T-helper 2 cell treated with Interferon-gamma antibody and Interleukin-4, amounts not matched to agents 100 ng/mL and 5 ng/mL, for 36 hours (primary cell): ENCODE results near the gene DSCAM. TPM values are rescaled to one million over a fixed set of nuclear protein-coding genes. Genes with fewer than 3 reads are reported as not detected.

ENCODE experiments used
- intact Hi-C: fragments of 100-400 bp; cut with micrococcal nuclease; formaldehyde crosslinking; loops from one replicate; pipeline ENCODE4 v1.15.1; 2023
- total RNA-seq: library from RNA; stranded (reverse); gene quantifications from 2 replicates; pipeline ENCODE4 v1.2.3, GENCODE V29; 2022

Gene DSCAM
- total RNA-seq, 1 donor from 2014 or later, result not detected

DNA sequence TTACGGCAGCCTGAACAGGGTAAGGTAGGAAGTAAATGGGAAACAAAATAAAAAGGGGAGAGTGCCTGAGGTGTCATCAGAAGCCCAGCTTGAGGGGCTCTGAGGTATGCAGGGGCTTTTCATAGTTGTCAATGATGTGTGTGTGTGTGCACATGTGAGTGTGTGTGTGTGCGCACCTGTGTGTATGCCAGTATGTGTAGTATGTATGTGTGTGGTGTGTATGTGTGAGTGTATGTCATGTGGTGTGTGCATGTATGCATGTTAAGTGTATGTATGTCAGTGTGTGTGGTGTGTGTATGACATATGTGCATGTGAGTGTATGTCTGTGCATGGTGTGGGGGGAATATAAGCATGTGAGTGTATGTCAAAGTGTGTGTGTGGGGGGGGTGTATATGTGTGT is 184.1 kb downstream of the DSCAM start:
- intact Hi-C loops, result no loop called here

DNA sequence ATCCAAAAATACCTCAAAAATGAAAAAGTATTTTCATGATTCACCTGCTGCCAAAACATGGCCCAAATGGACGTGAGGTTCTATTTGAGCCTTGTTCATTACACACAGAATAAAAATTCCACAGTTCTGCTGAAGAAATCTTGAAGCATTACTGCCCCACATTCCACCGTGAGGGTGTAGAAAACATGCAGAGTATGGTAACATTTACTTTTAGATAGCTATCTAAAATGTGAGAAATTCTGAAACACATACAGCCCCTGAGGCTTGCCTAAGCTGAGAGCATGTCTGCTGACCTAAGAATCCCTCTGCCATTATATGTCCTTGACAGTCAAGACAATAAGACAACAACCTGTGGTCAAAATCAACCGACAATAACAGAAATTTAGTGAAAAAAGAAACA is 186.5 kb downstream of the DSCAM start:
- intact Hi-C loops, result no loop called here

DNA sequence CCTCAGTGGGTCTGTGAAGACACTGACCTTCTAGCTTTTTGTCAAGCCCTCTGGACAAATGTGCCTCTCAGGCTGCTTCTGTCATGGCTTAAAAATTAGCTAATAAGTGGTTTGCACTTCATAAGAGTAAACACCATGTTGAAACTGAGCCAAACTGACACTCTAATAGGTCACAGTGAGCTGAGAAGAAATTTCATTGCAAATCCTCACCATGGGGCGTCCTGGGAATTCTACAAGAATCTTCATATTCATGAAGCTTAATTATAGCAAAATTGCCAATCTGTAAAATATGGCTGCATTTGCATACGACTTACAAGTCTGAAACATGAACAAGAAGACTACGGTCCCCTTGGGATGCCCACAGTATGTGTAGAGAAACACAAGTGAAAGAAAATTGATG is 188.6 kb downstream of the DSCAM start:
- intact Hi-C loops, result no loop called here

DNA sequence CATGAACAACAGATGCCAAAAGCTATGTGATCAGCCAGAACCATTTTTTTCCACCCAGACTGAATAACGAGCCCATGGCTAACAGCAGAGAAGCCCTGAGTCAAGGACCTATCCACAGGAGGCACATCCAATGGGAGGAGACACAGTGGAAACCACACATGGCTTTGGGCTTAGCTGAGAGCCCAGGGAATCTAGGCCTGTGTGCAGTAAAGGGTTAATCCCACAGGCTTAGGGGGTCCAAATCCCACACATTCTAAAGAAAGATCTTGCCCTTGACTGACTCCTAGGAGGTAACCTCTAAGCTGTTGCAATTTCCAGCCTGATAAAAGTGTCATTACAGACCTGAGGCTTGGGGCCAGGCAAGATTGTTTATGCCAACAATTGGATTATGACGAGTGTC is 194.5 kb downstream of the DSCAM start:
- intact Hi-C loops, result no loop called here

DNA sequence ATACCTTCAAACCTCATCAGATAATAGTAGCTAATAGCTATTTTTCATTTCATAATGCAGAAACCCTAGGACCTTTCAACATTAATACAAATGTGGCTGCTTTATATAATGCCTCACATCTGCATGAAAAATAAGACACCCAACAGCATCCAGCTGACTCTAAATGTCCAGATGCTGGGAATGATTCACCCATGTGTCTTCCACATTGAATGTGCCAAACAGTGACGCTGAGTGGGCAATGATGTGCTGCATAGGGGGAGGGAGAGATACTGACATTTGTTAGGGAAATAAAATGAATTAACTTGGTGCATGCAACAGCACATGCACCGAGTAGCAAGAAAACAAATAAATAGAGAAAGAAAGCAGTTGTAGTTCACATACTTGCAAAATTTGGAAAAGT is 199.3 kb downstream of the DSCAM start:
- intact Hi-C loops, result no loop called here

DNA sequence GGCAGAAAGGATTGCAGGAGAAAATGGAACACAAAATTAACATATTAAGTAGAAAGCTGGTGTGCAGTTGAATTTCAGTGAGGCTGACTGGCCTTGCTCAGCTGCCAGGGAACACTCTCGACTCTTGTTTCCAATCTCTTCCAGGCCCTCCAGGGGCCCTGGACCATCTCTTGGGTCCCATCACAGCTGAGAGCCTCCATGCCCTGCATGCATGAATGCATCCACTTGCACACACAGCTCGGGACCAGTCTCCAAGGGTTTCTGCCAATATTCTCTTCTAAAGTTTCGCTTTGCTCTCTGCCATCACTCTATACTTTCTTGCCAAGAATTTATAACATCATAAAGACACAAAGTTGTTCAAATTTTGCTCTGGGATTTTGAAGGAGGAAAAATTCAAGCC is 200.3 kb downstream of the DSCAM start:
- intact Hi-C loops, result no loop called here

DNA sequence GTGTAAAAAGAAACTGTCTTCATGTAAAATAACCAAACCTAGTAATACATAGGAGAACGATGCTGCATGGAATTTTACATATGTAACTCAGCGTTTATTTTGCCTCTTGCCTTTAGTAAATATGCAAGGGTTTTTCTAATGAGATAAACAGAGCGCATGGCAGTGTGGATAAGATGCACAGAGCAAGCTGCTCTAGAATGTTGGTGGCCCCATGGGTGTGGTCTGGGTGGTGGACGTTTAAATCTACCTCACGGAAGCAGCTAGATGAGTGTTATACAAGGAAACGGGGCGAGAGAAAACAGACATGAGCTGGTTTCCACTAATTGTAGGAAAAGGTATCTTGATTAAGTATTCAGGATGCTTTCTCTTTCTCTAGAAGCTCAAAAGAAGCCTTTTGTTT is 205.9 kb downstream of the DSCAM start:
- intact Hi-C loops, result no loop called here

DNA sequence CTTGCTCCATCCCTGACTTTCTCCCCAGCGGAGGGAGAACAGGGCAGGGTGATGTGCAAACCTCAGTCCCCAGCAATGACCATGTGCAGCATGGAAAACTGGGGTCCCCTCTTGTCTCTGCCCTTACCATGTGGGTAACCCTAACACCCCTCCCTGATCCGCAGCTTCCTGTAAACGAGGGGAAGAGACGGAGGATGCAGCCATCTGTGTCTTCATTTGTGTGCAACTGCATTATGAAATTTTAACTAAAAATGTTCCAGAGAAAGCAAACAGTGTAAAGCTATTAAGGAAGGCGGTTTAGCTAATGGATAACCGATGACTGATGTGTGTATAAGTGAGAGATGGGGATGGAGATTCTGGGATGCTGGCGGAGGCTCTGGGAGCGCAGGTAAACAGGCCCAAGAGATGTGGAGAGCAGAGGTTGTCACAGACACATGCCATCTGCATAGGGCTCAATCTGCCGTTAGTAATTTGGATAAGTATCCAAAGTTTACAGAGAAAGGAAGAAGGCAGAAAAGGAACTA is 206.6 kb downstream of the DSCAM start:
- intact Hi-C loops, result no loop called here

DNA sequence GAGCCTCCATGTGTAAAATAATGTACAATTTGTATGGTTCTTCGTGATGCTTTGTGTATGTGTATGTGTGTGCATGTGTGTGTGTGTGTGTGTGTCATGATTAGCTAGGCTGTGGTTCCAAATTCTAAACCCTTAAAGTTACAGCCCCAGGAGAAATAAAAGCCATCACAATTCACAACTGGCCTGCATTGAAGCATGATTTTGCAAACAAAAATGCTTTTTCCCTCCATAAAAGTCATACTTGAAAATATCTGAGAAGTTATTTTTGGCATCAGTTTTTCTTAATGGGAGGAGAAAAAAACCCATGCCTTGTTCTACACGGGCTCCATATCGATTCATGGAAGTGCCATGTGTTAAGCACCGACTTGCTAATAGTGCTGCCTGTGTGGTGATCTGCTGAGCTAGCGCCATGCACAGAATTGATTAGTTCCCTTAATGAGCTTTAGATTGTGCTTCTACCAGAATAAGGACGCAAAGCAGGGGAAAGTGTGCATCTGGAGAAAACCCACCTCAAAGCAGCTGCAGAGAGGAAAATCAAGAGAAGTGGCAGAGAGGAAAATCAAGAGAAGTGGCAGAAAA is 207.3 kb downstream of the DSCAM start:
- intact Hi-C loops, result no loop called here

DNA sequence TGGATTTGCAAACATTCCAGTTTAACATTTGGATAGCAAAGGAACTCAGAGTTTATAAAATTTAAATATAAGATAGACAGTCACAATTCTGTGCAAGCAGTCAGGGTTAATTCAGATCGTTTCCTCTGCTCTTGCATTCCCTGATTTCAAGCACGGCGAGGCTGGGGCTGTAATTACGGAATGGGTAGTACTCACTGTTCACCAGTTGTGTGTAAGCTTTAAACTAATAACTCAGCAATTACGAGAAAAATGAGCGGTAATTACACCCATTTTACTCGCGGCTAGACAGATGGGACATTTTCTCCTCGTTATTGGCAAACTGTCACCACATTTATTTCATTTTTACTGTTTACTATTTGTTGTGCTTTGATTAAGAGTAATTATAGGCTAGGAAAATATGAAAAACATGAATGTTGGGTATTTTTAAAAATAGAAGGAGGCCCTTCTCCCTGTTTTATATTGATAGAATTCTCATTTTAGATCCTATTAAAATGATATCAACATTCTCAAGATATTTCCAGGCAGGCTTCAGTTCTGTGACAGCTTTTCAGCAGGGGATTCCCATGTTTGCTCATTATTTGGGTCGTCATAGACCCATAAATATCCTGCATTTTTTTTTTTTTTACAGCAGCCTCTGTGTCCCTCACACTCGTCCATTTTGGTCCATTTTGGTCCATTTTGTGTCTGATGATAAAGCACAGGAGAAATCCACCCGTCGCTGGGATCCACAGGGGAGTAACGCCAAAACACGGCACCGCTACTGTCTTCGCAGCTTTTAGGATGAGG is 208.3 kb downstream of the DSCAM start:
- intact Hi-C loops, result no loop called here

DNA sequence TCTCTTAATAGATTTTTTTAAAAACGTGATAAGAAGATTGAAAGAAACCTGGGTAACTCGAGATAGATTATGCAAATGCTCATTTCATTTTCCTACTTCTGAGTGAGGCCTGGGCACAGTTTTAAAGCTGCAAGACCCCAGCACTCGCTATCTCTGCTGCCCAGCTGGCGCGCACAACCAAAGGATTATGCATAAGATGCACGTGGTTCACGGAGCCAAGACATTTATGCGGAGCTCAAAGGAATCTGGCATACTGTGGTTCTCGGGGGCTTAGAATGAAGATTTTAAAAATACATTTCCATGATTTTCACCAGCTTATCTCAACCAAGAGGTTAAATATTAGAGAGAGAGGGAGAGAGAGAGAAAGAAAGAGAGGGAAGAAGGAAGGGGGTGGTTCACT is 210.9 kb downstream of the DSCAM start:
- intact Hi-C loops, result no loop called here

DNA sequence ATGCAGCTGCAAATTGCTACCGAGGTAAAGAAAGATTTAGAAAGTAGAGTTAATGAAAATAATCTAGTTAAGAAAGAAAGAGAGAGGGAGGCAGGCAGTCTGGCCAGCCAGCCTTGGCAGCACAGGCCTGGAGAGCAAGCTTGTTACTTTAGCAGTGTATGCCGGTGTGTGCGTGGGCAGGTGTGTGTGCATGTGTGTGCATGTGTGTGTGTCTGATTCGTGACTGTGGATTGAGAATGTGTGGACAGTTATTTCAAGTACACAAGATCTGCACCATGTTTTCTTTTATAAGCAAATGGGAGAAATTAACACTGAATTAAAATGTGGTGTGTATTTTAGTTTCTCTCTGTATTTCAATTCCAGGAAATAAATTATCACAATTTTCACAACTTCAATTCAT is 211.6 kb downstream of the DSCAM start:
- intact Hi-C loops, result no loop called here

DNA sequence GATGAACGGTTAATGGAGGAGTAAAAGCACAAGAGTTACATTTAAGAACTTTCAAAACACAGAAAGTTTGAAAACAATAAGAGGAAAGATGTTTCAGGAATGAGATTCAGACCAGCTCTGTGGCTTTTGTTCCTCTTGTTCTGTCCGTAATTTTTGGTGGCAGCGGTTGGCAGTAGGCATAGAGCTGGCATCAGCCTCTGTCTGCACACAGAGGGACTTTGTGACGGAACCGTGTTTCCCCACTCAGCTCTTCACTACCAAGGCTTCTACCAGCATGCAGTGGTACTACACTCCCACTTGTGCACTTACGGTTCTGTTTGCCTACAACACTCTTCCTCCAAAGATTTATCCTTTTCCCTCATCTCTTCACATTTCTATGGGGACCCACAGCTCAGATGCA is 212.8 kb downstream of the DSCAM start:
- intact Hi-C loops, result no loop called here

DNA sequence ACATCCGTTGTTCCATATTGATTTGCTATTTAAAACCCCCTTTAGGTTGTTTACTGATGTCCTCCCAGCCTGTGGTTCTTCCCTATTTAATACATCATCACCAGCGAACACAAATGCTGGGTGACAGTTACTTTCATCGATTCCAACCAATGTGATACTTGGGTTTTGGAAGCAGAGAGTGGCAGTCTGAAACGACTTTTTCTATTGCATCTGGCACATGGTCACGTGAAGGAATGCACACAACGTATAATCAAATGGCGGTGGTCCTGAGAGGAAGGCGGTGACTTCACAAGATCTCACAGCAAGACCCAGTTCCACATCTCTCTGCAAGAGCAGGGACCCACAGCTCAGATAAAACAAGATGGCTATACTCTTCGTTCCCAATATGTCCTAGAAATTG is 213.9 kb downstream of the DSCAM start:
- intact Hi-C loops, result no loop called here

DNA sequence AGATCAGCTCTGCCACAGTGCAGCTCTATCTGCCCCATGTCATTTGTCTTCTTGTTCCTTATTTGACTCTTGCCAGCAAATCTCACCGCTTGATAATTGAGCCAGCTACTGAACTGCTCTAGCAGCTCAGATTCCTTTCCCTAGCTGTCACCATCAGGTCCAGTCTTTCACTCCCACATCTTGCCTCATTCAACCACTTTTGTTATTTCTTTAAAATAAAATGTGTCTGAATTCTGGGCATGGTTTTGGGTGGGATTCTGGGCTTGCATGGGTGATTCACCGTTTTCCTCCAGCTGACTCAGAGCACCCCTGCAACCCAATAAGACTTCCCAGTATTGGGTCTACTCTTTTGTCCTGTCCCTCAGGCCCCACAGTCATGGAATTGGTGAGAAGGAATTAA is 215.7 kb downstream of the DSCAM start:
- intact Hi-C loops, result no loop called here

DNA sequence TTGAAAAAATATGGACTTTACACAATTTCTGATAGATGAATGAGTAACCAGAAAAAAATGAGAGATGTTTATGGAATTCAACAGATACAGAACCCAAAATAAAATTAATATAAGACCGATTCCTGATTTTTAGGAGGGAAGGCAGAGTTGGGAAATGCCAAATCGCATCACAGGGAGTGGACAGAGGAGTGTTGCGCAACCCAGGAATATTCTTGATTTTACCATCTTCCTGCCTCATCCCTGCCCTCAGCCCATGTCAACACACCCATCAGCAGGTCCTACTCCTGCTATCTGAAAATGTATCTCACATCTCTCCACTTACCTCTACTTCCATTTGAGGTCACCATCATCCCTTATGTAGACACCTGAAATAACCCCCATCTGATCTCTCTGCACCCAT is 221.0 kb downstream of the DSCAM start:
- intact Hi-C loops, result no loop called here

DNA sequence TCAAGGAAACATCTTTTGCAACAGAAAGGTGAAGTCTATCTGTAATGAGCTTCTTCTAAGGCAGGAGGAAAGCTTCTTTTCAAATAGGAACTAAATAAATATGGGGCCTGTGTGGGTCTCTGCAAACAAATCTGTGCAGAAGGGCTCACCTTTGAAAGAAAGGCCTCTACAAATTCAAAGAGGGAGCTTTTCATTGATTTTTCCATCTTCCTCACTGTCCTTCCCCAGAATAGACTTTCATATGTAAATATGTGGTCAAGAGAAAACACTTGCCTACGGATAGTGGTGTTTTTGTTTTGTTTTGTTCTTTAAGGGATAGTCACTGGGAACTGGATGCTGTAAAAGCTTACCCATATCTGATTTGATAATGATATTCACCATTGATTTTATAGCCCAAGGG is 223.4 kb downstream of the DSCAM start:
- intact Hi-C loops, result no loop called here

DNA sequence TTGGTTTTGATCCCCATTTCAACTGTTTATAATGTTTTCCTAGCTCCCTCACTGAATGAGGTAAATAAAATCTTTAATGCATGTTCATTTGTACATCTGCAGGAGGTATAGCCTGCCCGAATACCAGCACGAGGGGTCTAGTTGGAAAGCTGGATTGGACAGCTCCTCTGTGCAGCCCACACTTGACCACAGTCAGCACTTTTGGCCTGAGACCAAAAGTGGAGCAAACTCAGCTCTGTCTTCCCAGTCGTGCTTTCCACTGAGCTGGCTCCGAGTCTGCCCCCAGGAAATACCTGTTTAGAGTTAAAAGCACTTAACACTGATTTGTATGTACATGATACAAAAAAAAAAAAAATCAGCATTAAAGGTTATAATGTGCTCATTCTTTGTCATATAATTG is 224.4 kb downstream of the DSCAM start:
- intact Hi-C loops, result no loop called here

DNA sequence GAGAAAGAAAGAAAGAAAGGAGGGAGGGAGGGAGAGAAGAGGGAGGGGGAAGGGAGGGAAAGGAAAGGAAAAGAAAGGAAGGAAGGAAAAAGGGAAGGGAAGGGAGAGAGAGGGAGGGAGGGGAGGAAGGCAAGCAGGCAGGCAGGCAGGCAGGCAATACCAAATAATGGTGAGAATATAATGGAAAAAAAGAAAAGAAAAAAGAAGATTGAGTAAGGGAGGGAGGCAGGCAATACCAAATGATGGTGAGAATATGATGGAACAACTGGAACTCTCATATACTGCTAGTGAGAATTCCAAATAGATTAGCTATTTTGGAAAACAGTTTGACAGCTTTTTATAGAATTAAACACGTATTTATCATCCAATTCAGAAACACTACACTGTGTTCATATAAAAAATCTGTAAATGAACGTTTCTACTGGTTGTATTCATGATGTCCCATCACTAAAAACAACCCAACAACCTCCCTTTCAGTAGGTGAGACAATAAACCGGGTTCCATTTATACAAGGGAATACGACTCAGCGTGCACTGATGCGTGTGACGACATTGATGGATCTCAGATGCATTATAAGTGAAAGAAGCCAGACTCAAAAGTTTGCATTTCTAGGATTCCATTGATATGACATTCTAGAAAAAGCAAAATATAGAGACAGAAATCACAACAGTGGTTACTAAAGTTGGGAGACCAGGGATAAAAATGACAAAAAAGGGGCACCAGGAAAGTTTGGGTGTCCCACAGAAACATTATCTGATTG is 226.4 kb downstream of the DSCAM start:
- intact Hi-C loops, result no loop called here

DNA sequence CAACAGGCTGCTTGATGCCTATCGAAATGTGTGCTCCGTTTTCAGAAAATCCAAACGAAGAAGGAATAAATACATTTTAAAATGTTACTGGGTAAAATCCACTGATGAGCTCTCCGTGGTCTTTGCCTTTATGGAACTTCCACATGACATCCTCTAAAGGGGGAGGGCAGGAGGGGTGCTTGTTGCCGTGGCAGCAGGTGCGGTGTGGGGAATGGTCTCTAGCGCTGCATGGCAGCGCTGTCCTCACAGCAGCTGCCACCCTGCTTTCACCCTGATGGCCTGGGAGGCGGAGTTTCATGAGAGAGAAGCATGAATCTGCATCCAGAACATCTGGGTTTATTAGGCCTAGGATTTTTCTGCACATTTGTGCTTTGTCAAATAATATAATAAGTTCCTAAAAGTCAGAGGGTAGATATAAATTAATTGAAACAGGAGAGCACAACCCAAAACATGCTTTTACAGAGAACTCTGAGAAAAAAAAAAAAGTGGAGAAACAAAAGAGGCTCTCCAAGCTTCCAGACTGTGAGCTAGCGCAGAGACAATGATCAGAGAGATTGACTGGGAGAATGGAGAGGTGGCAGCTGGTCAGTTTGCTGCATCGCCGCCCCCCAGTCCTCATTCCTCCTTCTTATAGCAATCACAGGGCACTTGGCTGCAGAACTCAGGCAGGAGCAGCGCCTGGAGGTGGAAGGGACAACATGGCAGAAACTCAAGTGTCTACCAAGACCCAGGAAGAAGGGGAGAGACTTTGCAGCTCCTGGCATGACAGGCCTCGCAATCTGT is 228.6 kb downstream of the DSCAM start:
- intact Hi-C loops, result no loop called here

DNA sequence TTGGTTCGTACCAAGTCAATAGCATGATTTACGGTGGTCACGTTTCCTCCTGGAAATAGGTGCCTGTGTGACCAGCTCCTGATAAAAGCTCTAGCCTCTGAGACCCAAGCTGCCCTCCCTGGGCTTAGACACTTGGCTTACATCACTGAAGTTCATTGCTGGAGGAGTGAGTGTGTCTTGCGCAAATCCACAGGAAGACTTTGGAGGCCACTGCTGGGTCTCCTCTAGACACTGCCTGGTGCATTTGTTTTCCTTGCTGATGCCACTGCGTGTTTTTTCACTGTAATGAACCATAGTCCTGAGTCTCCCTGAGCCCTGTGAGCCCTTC is 230.6 kb downstream of the DSCAM start:
- intact Hi-C loops, result no loop called here
